Epithelial cell of proximal tubule (primary cell): ENCODE data around the gene SNX13. TPM values are rescaled to one million over a fixed set of nuclear protein-coding genes. Genes with fewer than 3 reads are reported as not detected.
"Not testable (repeated sequence)": the region's sequence is repeated elsewhere in the genome, so short reads cannot be mapped to it uniquely, and the experiment has no call there.

Source experiments
- DNase-seq: peaks from one replicate; pipeline ENCODE4 v3.0.0-alpha.2; 2011; ENCODE audit warnings: low read depth
- H3K4me3 ChIP-seq: 2 replicates; pipeline ENCODE4 v1.5.1; 2011; ENCODE audit warnings: low read depth, mild to moderate bottlenecking, low read length
- CTCF ChIP-seq: conservative IDR thresholded peaks from 2 replicates; pipeline ENCODE4 v1.5.1; 2012; ENCODE audit warnings: low read depth, mild to moderate bottlenecking, low read length
- total RNA-seq: library from RNA; depleted of rRNA; stranded (reverse); fragments of >200 nt; gene quantifications from 2 replicates; pipeline ENCODE4 v1.2.3, GENCODE V29; 2015

Gene SNX13
- total RNA-seq, 1 donor from 2014 or later: 10.8 TPM

- TF ChIP-seq CTCF: no peak
- no peak for DNase-seq
- no peak overlapping the region for H3K4me3 ChIP-seq
Observed at GRCh38 chr7:17822547-17823173, 117.6 kb downstream of the SNX13 start.

GRCh38 chr7:17816903-17817302 is 123.4 kb downstream of the SNX13 start:
- H3K4me3 ChIP-seq: no peak overlapping the region
- DNase-seq: no peak
- TF ChIP-seq CTCF: no peak

GRCh38 chr7:17815318-17815717 is 125.0 kb downstream of the SNX13 start:
- TF ChIP-seq CTCF: no peak
- DNase-seq: no peak
- no peak overlapping the region for H3K4me3 ChIP-seq

GRCh38 chr7:17814058-17814457 is 126.2 kb downstream of the SNX13 start:
- DNase-seq: no peak
- TF ChIP-seq CTCF: no peak
- no peak overlapping the region for H3K4me3 ChIP-seq

- DNase-seq, H3K4me3 ChIP-seq: not testable (repeated sequence)
Observed at GRCh38 chr7:17809215-17809614, 131.1 kb downstream of the SNX13 start.

- no peak overlapping the region for H3K4me3 ChIP-seq
- no peak for DNase-seq
- TF ChIP-seq CTCF: no peak
Observed at GRCh38 chr7:17807242-17807641, 133.1 kb downstream of the SNX13 start.

- TF ChIP-seq CTCF: no peak
Observed at GRCh38 chr7:17806631-17807030, 133.7 kb downstream of the SNX13 start.

More at GRCh38 chr7:17806631-17807030, 133.7 kb downstream of the SNX13 start:
- no peak overlapping the region for H3K4me3 ChIP-seq
- DNase-seq: no peak
